Endothelial cell of umbilical vein (primary cell): Measurements from ENCODE around the gene ACOX3.

Experiments used
- CTCF ChIP-seq, 2 donors: IDR thresholded peaks; 1 replicate in 1 of 2; 2 replicates in 1 of 2; pipeline ENCODE4 v1.5.1; 2011; ENCODE audit warnings: low read length in 2 of 2, mild to moderate bottlenecking in 2 of 2, moderate library complexity in 2 of 2, control low read depth in 1 of 2, inconsistent platforms in 1 of 2, low read depth in 1 of 2; ENCODE audit not compliant: insufficient read depth in 1 of 2; ENCODE audit errors: extremely low read depth in 1 of 2
- EZH2 ChIP-seq: IDR thresholded peaks from 2 replicates; pipeline ENCODE4 v1.6.1; 2012; ENCODE audit warnings: borderline replicate concordance, low read depth, mild to moderate bottlenecking, moderate library complexity, low read length, inconsistent platforms; ENCODE audit not compliant: severe bottlenecking
- POLR2A ChIP-seq: IDR thresholded peaks from 2 replicates; pipeline ENCODE4 v1.6.1; 2012; ENCODE audit warnings: low read depth, mild to moderate bottlenecking, control low read depth, low read length
- POLR2AphosphoS5 ChIP-seq: IDR thresholded peaks from 2 replicates; pipeline ENCODE4 v1.6.1; 2012; ENCODE audit warnings: low read depth, mild to moderate bottlenecking, control low read depth, low read length, moderate library complexity; ENCODE audit not compliant: insufficient read depth

DNA sequence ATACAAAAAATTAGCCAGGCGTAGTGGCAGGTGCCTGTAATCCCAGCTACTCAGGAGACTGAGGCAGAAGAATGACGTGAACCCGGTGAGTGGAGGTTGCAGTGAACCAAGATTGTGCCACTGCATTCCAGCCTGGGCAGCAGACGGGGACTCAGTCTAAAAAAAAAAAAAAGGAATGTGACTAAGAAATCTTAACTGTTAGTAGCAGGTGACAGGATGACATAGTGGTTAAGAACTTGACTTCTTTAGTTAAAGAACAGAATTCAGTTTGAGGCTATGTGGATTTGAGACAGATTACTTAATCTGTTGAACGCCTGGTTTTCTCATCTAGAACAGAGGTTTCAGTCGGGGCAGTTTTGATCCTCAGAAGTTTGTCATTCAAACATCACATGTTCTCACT is 3.3 kb upstream of the ACOX3 start:
- TF ChIP-seq POLR2AphosphoS5 (no peak), CTCF (IDR thresholded peaks at IDR 0.05; ENCODE audit: extremely low read depth in 1 of 2, insufficient read depth in 1 of 2, low read depth in 1 of 2, low read length in 2 of 2) (no peak), EZH2 (no peak), POLR2A (no peak)
